DOHH2 (cell line): ENCODE data around the gene TLCD2.
"Not testable (repeated sequence)": the region's sequence is repeated elsewhere in the genome, so short reads cannot be mapped to it uniquely, and the experiment has no call there.

Experiments
- H3F3A ChIP-seq: fragments of 200-600 bp; sonication (generic), shearing (Covaris generic); 2 replicates; pipeline ENCODE4 v1.6.0; 2016; ENCODE audit warnings: antibody characterized with exemption, mild to moderate bottlenecking; ENCODE audit not compliant: control insufficient read depth, insufficient read depth
- H3K27ac ChIP-seq: fragments of 200-600 bp; sonication (generic); 2 replicates; pipeline ENCODE4 v1.5.1; 2014; ENCODE audit warnings: low read depth, mild to moderate bottlenecking, low read length, moderate library complexity
- H3K27me3 ChIP-seq: fragments of 200-600 bp; sonication (generic); 2 replicates; pipeline ENCODE4 v1.6.1; 2014; ENCODE audit warnings: mild to moderate bottlenecking, low read length, mixed read lengths; ENCODE audit not compliant: control insufficient read depth
- H3K36me3 ChIP-seq: fragments of 200-600 bp; sonication (generic); 2 replicates; pipeline ENCODE4 v1.6.1; 2014; ENCODE audit warnings: mild to moderate bottlenecking, low read length, moderate library complexity, mixed read lengths; ENCODE audit not compliant: control insufficient read depth
- H3K4me1 ChIP-seq: fragments of 200-600 bp; sonication (generic); 2 replicates; pipeline ENCODE4 v1.6.1; 2014; ENCODE audit warnings: mild to moderate bottlenecking, low read length, mixed read lengths; ENCODE audit not compliant: control insufficient read depth
- H3K4me2 ChIP-seq: fragments of 200-600 bp; sonication (generic); 2 replicates; pipeline ENCODE4 v1.6.0; 2014; ENCODE audit warnings: mild to moderate bottlenecking, low read length, moderate library complexity
- H3K4me3 ChIP-seq: fragments of 200-600 bp; sonication (generic); 2 replicates; pipeline ENCODE4 v1.5.1; 2014; ENCODE audit warnings: mild to moderate bottlenecking, low read length, mixed read lengths
- H3K79me2 ChIP-seq: fragments of 200-600 bp; sonication (generic); 2 replicates; pipeline ENCODE4 v1.6.1; 2014; ENCODE audit warnings: mild to moderate bottlenecking, low read length, mixed read lengths; ENCODE audit not compliant: control insufficient read depth
- H3K9me2 ChIP-seq: fragments of 200-600 bp; sonication (generic); replicated peaks from 2 replicates; pipeline ENCODE4 v1.6.1; 2014; ENCODE audit warnings: mild to moderate bottlenecking, low read length, mixed read lengths; ENCODE audit not compliant: control insufficient read depth
- H3K9me3 ChIP-seq: fragments of 200-600 bp; sonication (generic); 2 replicates; pipeline ENCODE4 v1.6.1; 2014; ENCODE audit warnings: antibody characterized with exemption, low read length, mixed read lengths; ENCODE audit not compliant: control insufficient read depth, insufficient read depth
- H4K20me1 ChIP-seq: fragments of 200-600 bp; sonication (generic); 2 replicates; pipeline ENCODE4 v1.6.0; 2014; ENCODE audit warnings: low read depth, mild to moderate bottlenecking, antibody characterized with exemption, low read length, moderate library complexity; ENCODE audit not compliant: control insufficient read depth, insufficient read depth
- CTCF ChIP-seq: fragments of 200-600 bp; sonication (generic); IDR thresholded peaks from one replicate; pipeline ENCODE4 v1.5.1; 2014; ENCODE audit warnings: antibody characterized with exemption, mild to moderate bottlenecking, low read depth, low read length; ENCODE audit not compliant: poor library complexity, severe bottlenecking
- EZH2phosphoT487 ChIP-seq: fragments of 200-600 bp; sonication (generic); IDR thresholded peaks from 2 replicates; pipeline ENCODE4 v1.6.1; 2017; ENCODE audit warnings: borderline replicate concordance, mild to moderate bottlenecking, antibody characterized with exemption, low read length, moderate library complexity, mixed read lengths

The TLCD2 gene

GRCh38 chr17:1693339-1693738, 16.8 kb downstream of the TLCD2 start:
- TF ChIP-seq EZH2phosphoT487 (no peak), CTCF (no peak)
- Histone ChIP-seq H3K79me2 (no peaks in the 10 kb centered on the region), H3K4me3 (no peak overlapping the region), H3K27ac (no peak overlapping the region), H3K4me2 (no peak overlapping the region), H3K36me3 (no peaks in the 10 kb centered on the region), H3K9me3 (no peaks in the 10 kb centered on the region), H3F3A (no peaks in the 10 kb centered on the region), H3K4me1 (no peaks in the 10 kb centered on the region), H4K20me1 (no peaks in the 10 kb centered on the region), H3K27me3 (no peaks in the 10 kb centered on the region), H3K9me2 (no peaks in the 10 kb centered on the region)

GRCh38 chr17:1690544-1691221, 19.5 kb downstream of the TLCD2 start:
- Histone ChIP-seq H3F3A (no peaks in the 10 kb centered on the region), H3K4me3 (no peak overlapping the region), H3K36me3 (no peaks in the 10 kb centered on the region), H3K79me2 (no peaks in the 10 kb centered on the region), H3K9me3 (no peaks in the 10 kb centered on the region), H3K27me3 (no peaks in the 10 kb centered on the region), H4K20me1 (no peaks in the 10 kb centered on the region), H3K4me1 (no peaks in the 10 kb centered on the region), H3K9me2 (no peaks in the 10 kb centered on the region), H3K4me2 (no peak overlapping the region), H3K27ac (no peak overlapping the region)
- no peak for TF ChIP-seq EZH2phosphoT487
- no peak for TF ChIP-seq CTCF

GRCh38 chr17:1688405-1688804, 21.8 kb downstream of the TLCD2 start:
- not testable (repeated sequence) for H3F3A ChIP-seq, H3K9me3 ChIP-seq, H3K4me2 ChIP-seq, H3K4me1 ChIP-seq, H3K4me3 ChIP-seq, H3K27me3 ChIP-seq, H4K20me1 ChIP-seq, H3K27ac ChIP-seq, H3K36me3 ChIP-seq, H3K9me2 ChIP-seq
- peaks cover 13% of the 10 kb centered on the region for H3K79me2 ChIP-seq

GRCh38 chr17:1686086-1686485, 24.1 kb downstream of the TLCD2 start:
- Histone ChIP-seq H3K79me2 (peaks cover 36% of the 10 kb centered on the region), H3K9me2 (no peaks in the 10 kb centered on the region), H3K9me3 (no peaks in the 10 kb centered on the region), H3K27me3 (no peaks in the 10 kb centered on the region), H3K36me3 (peaks cover 28% of the 10 kb centered on the region), H3F3A (no peaks in the 10 kb centered on the region), H3K4me1 (peaks cover 13% of the 10 kb centered on the region), H3K4me2 (no peak overlapping the region), H3K27ac (no peak overlapping the region), H3K4me3 (no peak overlapping the region), H4K20me1 (peaks cover 17% of the 10 kb centered on the region)
- TF ChIP-seq EZH2phosphoT487 (no peak), CTCF (no peak)
